ENCODE data around the gene SPSB2.

- TF ChIP-seq CTCF (IDR thresholded peaks at IDR 0.05) (no peak), POLR2AphosphoS5 (IDR thresholded peaks at IDR 0.05) (no peak), POLR2A (IDR thresholded peaks at IDR 0.05) (no peak)
These were observed 22.3 kb downstream of the SPSB2 start for GRCh38 chr12:6850796-6851152.
